K562 (cell line): Measurements from ENCODE around the gene UBE2D3. TPM values are rescaled to one million over a fixed set of nuclear protein-coding genes. Genes with fewer than 3 reads are reported as not detected.

Source experiments
- ATF7 ChIP-seq: fragments of 450-650 bp; IDR thresholded peaks from 2 replicates; pipeline ENCODE4 v1.7.1; 2014; ENCODE audit warnings: mild to moderate bottlenecking, moderate library complexity
- HLTF ChIP-seq: fragments of 450-650 bp; IDR thresholded peaks from 2 replicates; pipeline ENCODE4 v1.6.1; 2016
- RNF2 ChIP-seq: sonication (generic); IDR thresholded peaks from 2 replicates; pipeline ENCODE4 v1.6.1; 2016
- SMC3 ChIP-seq: conservative IDR thresholded peaks from 2 replicates; pipeline ENCODE4 v1.6.1; 2011; ENCODE audit warnings: low read depth, low read length, improper control_type of control experiment; ENCODE audit not compliant: insufficient read depth
- ZBTB7A ChIP-seq: IDR thresholded peaks from 2 replicates; pipeline ENCODE4 v1.6.1; 2011; ENCODE audit warnings: low read depth, mild to moderate bottlenecking, low read length, moderate library complexity, borderline replicate concordance; ENCODE audit not compliant: control insufficient read depth
- ZNF507 ChIP-seq: conservative IDR thresholded peaks from 2 replicates; pipeline ENCODE4 v1.6.1; 2017; ENCODE audit warnings: missing genetic modification characterization, missing compliant biosample characterization
- ZNF551 ChIP-seq: fragments of 250-450 bp; sonication (Bioruptor Pico); IDR thresholded peaks from 2 replicates; pipeline ENCODE4 v1.5.0; 2021; ENCODE audit warnings: mild to moderate bottlenecking, moderate library complexity
- polyA plus RNA-seq, 8 experiments: library from polyadenylated mRNA; depleted of rRNA in 4 of 8; stranded (reverse) in 5 of 8; unstranded in 3 of 8; fragments of >200 nt; fragmentation: Nextera tagmentation in 2 of 8; fragmentation: Illumina TruSeq in 1 of 8; extraction: Ambion mirVana in 2 of 8; extraction: Trizol in 1 of 8; gene quantifications; 2 replicates each; pipeline versions ENCODE4 v1.2.1 to v1.2.3, GENCODE V29; 2011 to 2014; ENCODE audit warnings: inconsistent platforms in 1 of 8, missing spikeins in 1 of 8
- total RNA-seq, 7 experiments: library from RNA; depleted of rRNA in 6 of 7; stranded (reverse); fragments of >200 nt in 6 of 7; fragmentation: Illumina TruSeq in 2 of 7; extraction: Trizol in 2 of 7; gene quantifications; 2 replicates each; pipeline versions ENCODE4 v1.2.1 to v1.2.3, GENCODE V29; 2011 to 2021; ENCODE audit warnings: low replicate concordance in 1 of 7
- TF ChIP-seq, protein P1 (sequence below): fragments of 450-650 bp; IDR thresholded peaks from one replicate; pipeline ENCODE4 v1.6.1; 2018; ENCODE audit warnings: mild to moderate bottlenecking, moderate library complexity; ENCODE audit not compliant: partially characterized antibody
- TF ChIP-seq, protein P2 (sequence below): sonication (generic); formaldehyde crosslinking; IDR thresholded peaks from 2 replicates; pipeline ENCODE4 v1.9.0; 2022; ENCODE audit warnings: mild to moderate bottlenecking, missing genetic modification reagents
- TF ChIP-seq, protein P3 (sequence below): fragments of 450-650 bp; IDR thresholded peaks from 2 replicates; pipeline ENCODE4 v1.6.1; 2017; ENCODE audit warnings: antibody characterized with exemption, mild to moderate bottlenecking
- TF ChIP-seq, protein P4 (sequence below): fragments of 250-450 bp; sonication (Bioruptor Pico); IDR thresholded peaks from 2 replicates; pipeline ENCODE4 v1.5.0; 2021; ENCODE audit warnings: mild to moderate bottlenecking, borderline replicate concordance

The UBE2D3 gene
- total and polyA plus RNA-seq, 9 of the 15 experiments (the other 6 are each of a cell fraction or from before 2014, with no cell fraction given) = 191 to 618 (median 292) TPM

DNA sequence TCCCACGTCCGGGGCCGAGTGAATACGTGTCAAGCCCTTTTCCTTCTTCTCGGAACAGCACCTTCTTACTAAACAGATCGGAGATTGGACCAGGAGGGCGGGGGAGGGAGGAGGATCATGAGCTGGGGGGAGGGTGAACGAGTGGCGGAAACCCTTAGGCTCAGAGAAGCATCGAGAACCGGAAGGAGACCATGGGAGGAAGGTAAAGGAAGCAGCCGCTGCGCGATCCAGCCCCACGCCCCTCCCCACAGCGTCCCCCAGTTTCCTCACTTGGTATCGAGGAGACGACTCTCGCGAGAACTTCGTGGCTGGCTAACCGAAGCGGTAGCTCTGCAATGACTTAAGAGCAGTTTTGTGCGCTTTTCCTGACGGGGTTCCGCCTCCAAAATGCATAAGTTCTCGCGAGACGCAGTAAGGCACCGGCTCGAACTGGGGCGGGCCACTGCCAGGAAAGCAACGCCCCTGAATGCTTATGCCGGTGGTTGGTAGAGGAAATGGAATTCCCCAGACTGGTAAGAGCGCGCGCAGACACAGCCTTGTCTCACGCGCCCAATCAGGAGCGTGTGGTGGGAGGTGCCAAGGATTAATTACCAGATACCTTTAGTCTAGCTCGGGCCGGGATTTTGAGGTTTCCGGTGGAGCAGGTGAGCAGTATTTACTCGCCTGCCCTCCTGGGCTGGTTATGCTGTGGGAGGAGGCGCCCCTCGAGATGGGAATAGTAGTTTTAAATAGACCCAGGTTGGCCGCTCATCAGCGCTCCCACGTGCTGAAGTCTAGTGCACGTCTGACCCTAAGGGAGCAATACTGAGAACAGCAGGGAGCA is 534 bp upstream of the UBE2D3 start (continued):
- TF ChIP-seq, protein P1, sequence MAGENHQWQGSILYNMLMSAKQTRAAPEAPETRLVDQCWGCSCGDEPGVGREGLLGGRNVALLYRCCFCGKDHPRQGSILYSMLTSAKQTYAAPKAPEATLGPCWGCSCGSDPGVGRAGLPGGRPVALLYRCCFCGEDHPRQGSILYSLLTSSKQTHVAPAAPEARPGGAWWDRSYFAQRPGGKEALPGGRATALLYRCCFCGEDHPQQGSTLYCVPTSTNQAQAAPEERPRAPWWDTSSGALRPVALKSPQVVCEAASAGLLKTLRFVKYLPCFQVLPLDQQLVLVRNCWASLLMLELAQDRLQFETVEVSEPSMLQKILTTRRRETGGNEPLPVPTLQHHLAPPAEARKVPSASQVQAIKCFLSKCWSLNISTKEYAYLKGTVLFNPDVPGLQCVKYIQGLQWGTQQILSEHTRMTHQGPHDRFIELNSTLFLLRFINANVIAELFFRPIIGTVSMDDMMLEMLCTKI = no peak
- TF ChIP-seq ATF7 (peak; percentile 59), ZNF507 (tag) (no peak), HLTF (no peak), SMC3 (no peak), RNF2 (peak; percentile 74; the same call in 1 of the 2 replicates), ZBTB7A (peak; percentile 45; the same call in 1 of the 2 replicates), ZNF551 (CRISPR knock-in tag) (no peak)
- TF ChIP-seq, protein P2, sequence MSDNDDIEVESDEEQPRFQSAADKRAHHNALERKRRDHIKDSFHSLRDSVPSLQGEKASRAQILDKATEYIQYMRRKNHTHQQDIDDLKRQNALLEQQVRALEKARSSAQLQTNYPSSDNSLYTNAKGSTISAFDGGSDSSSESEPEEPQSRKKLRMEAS (CRISPR knock-in tag) = peak; percentile 67
- TF ChIP-seq, protein P3, sequence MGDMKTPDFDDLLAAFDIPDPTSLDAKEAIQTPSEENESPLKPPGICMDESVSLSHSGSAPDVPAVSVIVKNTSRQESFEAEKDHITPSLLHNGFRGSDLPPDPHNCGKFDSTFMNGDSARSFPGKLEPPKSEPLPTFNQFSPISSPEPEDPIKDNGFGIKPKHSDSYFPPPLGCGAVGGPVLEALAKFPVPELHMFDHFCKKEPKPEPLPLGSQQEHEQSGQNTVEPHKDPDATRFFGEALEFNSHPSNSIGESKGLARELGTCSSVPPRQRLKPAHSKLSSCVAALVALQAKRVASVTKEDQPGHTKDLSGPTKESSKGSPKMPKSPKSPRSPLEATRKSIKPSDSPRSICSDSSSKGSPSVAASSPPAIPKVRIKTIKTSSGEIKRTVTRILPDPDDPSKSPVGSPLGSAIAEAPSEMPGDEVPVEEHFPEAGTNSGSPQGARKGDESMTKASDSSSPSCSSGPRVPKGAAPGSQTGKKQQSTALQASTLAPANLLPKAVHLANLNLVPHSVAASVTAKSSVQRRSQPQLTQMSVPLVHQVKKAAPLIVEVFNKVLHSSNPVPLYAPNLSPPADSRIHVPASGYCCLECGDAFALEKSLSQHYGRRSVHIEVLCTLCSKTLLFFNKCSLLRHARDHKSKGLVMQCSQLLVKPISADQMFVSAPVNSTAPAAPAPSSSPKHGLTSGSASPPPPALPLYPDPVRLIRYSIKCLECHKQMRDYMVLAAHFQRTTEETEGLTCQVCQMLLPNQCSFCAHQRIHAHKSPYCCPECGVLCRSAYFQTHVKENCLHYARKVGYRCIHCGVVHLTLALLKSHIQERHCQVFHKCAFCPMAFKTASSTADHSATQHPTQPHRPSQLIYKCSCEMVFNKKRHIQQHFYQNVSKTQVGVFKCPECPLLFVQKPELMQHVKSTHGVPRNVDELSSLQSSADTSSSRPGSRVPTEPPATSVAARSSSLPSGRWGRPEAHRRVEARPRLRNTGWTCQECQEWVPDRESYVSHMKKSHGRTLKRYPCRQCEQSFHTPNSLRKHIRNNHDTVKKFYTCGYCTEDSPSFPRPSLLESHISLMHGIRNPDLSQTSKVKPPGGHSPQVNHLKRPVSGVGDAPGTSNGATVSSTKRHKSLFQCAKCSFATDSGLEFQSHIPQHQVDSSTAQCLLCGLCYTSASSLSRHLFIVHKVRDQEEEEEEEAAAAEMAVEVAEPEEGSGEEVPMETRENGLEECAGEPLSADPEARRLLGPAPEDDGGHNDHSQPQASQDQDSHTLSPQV = peak; percentile 38; the same call in 1 of the 2 replicates
- TF ChIP-seq, protein P4, sequence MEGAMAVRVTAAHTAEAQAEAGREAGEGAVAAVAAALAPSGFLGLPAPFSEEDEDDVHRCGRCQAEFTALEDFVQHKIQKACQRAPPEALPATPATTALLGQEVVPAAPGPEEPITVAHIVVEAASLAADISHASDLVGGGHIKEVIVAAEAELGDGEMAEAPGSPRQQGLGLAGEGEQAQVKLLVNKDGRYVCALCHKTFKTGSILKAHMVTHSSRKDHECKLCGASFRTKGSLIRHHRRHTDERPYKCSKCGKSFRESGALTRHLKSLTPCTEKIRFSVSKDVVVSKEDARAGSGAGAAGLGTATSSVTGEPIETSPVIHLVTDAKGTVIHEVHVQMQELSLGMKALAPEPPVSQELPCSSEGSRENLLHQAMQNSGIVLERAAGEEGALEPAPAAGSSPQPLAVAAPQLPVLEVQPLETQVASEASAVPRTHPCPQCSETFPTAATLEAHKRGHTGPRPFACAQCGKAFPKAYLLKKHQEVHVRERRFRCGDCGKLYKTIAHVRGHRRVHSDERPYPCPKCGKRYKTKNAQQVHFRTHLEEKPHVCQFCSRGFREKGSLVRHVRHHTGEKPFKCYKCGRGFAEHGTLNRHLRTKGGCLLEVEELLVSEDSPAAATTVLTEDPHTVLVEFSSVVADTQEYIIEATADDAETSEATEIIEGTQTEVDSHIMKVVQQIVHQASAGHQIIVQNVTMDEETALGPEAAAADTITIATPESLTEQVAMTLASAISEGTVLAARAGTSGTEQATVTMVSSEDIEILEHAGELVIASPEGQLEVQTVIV (CRISPR knock-in tag) = no peak
